ENCODE measurements around the gene EEF2K.

The EEF2K gene

GRCh38 chr16:22210854-22211253 lies 4.8 kb downstream of the EEF2K start:
- no peak for TF ChIP-seq POLR2AphosphoS5 (IDR thresholded peaks at IDR 0.05; ENCODE audit: low read depth, low read length)
- no peak for TF ChIP-seq TAF1 (IDR thresholded peaks at IDR 0.05; ENCODE audit: borderline replicate concordance, insufficient read depth, low read length)
- no peak for TF ChIP-seq REST (IDR thresholded peaks at IDR 0.05; ENCODE audit: insufficient read depth in 1 of 2, low read depth in 2 of 2, low read length in 2 of 2)
- no peak for TF ChIP-seq SIN3A (IDR thresholded peaks at IDR 0.05; ENCODE audit: borderline replicate concordance, insufficient read depth, low read length)
- no peak for TF ChIP-seq FOXP2 (optimal IDR thresholded peaks at IDR 0.05; ENCODE audit: borderline replicate concordance, extremely low read depth, extremely low read length, insufficient read depth)

- no peak for TF ChIP-seq REST (IDR thresholded peaks at IDR 0.05; ENCODE audit: insufficient read depth in 1 of 2, low read depth in 2 of 2, low read length in 2 of 2)
- TF ChIP-seq SIN3A (IDR thresholded peaks at IDR 0.05; ENCODE audit: borderline replicate concordance, insufficient read depth, low read length): no peak
- no peak for TF ChIP-seq POLR2AphosphoS5 (IDR thresholded peaks at IDR 0.05; ENCODE audit: low read depth, low read length)
- no peak for TF ChIP-seq TAF1 (IDR thresholded peaks at IDR 0.05; ENCODE audit: borderline replicate concordance, insufficient read depth, low read length)
- no peak for TF ChIP-seq FOXP2 (optimal IDR thresholded peaks at IDR 0.05; ENCODE audit: borderline replicate concordance, extremely low read depth, extremely low read length, insufficient read depth)
These were observed 7.2 kb downstream of the EEF2K start for GRCh38 chr16:22213236-22213635.

GRCh38 chr16:22213801-22214200 lies 7.7 kb downstream of the EEF2K start:
- no peak for TF ChIP-seq TAF1 (IDR thresholded peaks at IDR 0.05; ENCODE audit: borderline replicate concordance, insufficient read depth, low read length)
- TF ChIP-seq POLR2AphosphoS5 (IDR thresholded peaks at IDR 0.05; ENCODE audit: low read depth, low read length): no peak
- TF ChIP-seq SIN3A (IDR thresholded peaks at IDR 0.05; ENCODE audit: borderline replicate concordance, insufficient read depth, low read length): no peak
- no peak for TF ChIP-seq FOXP2 (optimal IDR thresholded peaks at IDR 0.05; ENCODE audit: borderline replicate concordance, extremely low read depth, extremely low read length, insufficient read depth)
- no peak for TF ChIP-seq REST (IDR thresholded peaks at IDR 0.05; ENCODE audit: insufficient read depth in 1 of 2, low read depth in 2 of 2, low read length in 2 of 2)

- TF ChIP-seq POLR2AphosphoS5 (IDR thresholded peaks at IDR 0.05; ENCODE audit: low read depth, low read length) (no peak), TAF1 (IDR thresholded peaks at IDR 0.05; ENCODE audit: borderline replicate concordance, insufficient read depth, low read length) (no peak), REST (IDR thresholded peaks at IDR 0.05; ENCODE audit: insufficient read depth in 1 of 2, low read depth in 2 of 2, low read length in 2 of 2) (no peak), FOXP2 (optimal IDR thresholded peaks at IDR 0.05; ENCODE audit: borderline replicate concordance, extremely low read depth, extremely low read length, insufficient read depth) (no peak), SIN3A (IDR thresholded peaks at IDR 0.05; ENCODE audit: borderline replicate concordance, insufficient read depth, low read length) (no peak)
These were observed 8.3 kb downstream of the EEF2K start for GRCh38 chr16:22214402-22214801.

GRCh38 chr16:22214889-22215288 lies 8.8 kb downstream of the EEF2K start:
- TF ChIP-seq TAF1 (IDR thresholded peaks at IDR 0.05; ENCODE audit: borderline replicate concordance, insufficient read depth, low read length) (no peak), SIN3A (IDR thresholded peaks at IDR 0.05; ENCODE audit: borderline replicate concordance, insufficient read depth, low read length) (no peak), REST (IDR thresholded peaks at IDR 0.05; ENCODE audit: insufficient read depth in 1 of 2, low read depth in 2 of 2, low read length in 2 of 2) (no peak), FOXP2 (optimal IDR thresholded peaks at IDR 0.05; ENCODE audit: borderline replicate concordance, extremely low read depth, extremely low read length, insufficient read depth) (no peak), POLR2AphosphoS5 (IDR thresholded peaks at IDR 0.05; ENCODE audit: low read depth, low read length) (no peak)
